Neural progenitor cell (in vitro differentiated cells): Measurements from ENCODE around the gene LBX2.

Source experiments
- EZH2 ChIP-seq: fragments of 200-600 bp; sonication (generic); IDR thresholded peaks from 2 replicates; pipeline ENCODE4 v1.6.1; 2017; ENCODE audit warnings: antibody characterized with exemption, mild to moderate bottlenecking, moderate library complexity
- TF ChIP-seq, protein P1 (sequence below): fragments of 200-600 bp; sonication (generic); IDR thresholded peaks from 2 replicates; pipeline ENCODE4 v1.5.1; 2017; ENCODE audit warnings: antibody characterized with exemption, mild to moderate bottlenecking

DNA sequence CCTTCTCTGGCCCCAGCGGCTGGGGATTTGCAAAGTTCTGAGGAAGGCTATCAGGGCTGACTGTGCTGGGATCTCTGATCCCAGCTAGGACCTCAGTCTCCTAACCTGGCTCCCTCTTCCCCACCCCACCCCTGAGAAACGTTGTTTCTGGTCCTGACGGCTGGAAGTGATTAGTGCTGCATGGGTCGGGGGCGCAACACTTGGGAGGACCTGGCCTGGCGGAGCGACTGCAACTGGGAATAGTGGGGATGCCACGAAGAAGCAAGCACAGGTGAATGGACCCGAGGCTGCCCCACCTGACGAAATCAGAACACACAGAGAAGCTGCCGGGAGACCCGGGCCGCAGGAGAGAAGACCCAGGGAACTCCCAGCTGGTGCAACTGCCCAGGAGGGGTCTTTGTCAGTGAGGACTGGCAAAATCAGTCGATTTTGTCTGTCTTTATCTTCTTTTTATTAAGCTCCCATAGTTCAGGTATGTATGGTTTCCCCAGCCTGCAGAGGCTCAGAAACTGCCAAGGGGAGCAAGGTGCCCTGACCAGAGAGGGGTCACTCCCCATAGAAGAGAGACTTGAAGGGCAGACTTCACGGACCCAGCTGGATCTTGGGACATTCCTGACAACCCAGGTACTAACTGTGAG is 656 bp upstream of the LBX2 start:
- TF ChIP-seq, protein P1, sequence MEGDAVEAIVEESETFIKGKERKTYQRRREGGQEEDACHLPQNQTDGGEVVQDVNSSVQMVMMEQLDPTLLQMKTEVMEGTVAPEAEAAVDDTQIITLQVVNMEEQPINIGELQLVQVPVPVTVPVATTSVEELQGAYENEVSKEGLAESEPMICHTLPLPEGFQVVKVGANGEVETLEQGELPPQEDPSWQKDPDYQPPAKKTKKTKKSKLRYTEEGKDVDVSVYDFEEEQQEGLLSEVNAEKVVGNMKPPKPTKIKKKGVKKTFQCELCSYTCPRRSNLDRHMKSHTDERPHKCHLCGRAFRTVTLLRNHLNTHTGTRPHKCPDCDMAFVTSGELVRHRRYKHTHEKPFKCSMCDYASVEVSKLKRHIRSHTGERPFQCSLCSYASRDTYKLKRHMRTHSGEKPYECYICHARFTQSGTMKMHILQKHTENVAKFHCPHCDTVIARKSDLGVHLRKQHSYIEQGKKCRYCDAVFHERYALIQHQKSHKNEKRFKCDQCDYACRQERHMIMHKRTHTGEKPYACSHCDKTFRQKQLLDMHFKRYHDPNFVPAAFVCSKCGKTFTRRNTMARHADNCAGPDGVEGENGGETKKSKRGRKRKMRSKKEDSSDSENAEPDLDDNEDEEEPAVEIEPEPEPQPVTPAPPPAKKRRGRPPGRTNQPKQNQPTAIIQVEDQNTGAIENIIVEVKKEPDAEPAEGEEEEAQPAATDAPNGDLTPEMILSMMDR = no peak
- no peak for TF ChIP-seq EZH2
